ENCODE results near the gene SAMD13.

SAMD13 gene

DNA sequence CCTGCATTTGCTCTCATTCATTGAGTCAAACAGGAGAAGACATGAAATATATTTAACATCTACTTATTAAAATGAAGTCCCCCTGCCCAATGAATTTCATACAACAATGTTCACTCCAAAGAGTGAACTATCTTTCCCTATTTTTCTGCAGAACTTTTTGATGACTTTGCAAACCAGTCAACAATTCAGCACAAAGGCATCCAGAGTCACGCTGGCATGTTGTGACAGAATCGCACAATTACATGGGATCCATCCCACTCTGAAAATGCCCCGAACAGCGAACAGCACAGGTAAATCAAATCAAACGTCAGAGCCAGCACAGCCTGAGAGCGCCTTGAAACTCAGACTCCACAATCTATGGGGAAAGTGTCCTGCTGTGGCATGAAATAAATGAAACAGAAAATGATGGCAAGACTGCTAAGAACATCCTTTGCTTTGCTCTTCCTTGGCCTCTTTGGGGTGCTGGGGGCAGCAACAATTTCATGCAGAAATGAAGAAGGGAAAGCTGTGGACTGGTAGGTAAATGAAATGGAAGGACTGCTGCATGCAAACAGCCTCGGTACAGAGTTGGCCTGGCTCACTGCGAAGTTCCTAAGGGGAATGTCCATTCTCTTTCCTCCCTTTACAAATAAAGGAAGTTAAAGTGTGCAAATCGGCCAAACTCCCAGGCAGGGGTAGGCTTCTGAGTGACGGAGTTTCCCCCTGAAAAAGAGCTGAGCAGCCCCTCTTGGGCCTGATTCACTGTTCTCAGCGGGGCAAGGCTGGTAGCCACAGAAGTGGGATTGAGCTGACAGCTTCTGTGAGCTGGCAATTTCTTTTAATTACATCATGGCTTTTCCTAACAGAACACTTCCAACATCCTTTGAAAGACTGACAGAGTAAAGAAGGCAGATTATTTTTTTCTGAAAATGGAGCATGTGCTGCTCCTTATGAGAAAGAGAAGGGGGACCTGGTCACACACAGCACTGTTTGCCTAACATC, 97.0 kb downstream of the SAMD13 start, which contains the start of gene DNASE2B:
Gene DNASE2B, plus strand, starts transcription at position 310 of the 981 bp plus-strand sequence. Its CDS starts 81 bp downstream, at position 391.
- DNase-seq (ENCODE audit: low spot score), result no peak
- TF ChIP-seq, protein P1, sequence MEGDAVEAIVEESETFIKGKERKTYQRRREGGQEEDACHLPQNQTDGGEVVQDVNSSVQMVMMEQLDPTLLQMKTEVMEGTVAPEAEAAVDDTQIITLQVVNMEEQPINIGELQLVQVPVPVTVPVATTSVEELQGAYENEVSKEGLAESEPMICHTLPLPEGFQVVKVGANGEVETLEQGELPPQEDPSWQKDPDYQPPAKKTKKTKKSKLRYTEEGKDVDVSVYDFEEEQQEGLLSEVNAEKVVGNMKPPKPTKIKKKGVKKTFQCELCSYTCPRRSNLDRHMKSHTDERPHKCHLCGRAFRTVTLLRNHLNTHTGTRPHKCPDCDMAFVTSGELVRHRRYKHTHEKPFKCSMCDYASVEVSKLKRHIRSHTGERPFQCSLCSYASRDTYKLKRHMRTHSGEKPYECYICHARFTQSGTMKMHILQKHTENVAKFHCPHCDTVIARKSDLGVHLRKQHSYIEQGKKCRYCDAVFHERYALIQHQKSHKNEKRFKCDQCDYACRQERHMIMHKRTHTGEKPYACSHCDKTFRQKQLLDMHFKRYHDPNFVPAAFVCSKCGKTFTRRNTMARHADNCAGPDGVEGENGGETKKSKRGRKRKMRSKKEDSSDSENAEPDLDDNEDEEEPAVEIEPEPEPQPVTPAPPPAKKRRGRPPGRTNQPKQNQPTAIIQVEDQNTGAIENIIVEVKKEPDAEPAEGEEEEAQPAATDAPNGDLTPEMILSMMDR (IDR thresholded peaks at IDR 0.05; ENCODE audit: extremely low read depth, missing control alignments), result no peak
